Ovary (tissue), 3 donors: ENCODE measurements around the gene CLEC17A.

ENCODE experiments used
- EP300 ChIP-seq: sonication (generic); formaldehyde crosslinking; IDR thresholded peaks from one replicate; pipeline ENCODE4 v1.6.1; 2017; ENCODE audit warnings: antibody characterized with exemption
- POLR2A ChIP-seq: fragments of 450-650 bp; IDR thresholded peaks from one replicate; pipeline ENCODE4 v1.6.1; 2017; ENCODE audit warnings: antibody characterized with exemption, mild to moderate bottlenecking, moderate library complexity
- TF ChIP-seq, protein P1 (sequence below), 3 donors: fragments of 450-650 bp in 2 of 3; fragments of 200-600 bp in 1 of 3; IDR thresholded peaks; one replicate each; pipeline versions ENCODE4 v1.5.1 to v1.8.0; 2016 to 2022; ENCODE audit warnings: antibody characterized with exemption in 3 of 3, mild to moderate bottlenecking in 1 of 3
- donor health status: DM: no; HTN: no; CAD: no.

DNA sequence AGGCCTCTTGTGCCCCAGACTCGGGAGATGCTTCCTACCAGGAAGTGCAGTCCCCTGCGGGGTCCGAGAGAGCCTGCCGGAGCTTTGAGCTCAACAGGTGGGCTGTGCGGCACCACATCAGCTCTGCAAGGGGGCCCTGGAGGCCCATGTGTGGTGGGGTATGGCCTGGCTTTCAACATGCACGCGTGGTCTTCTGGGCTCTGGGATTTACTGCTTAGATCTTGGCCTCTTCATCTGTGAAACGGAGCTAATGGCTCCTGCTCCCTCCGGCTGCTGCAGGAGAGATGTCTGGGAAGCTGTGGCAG is 29.0 kb upstream of the CLEC17A start:
- TF ChIP-seq, protein P1, sequence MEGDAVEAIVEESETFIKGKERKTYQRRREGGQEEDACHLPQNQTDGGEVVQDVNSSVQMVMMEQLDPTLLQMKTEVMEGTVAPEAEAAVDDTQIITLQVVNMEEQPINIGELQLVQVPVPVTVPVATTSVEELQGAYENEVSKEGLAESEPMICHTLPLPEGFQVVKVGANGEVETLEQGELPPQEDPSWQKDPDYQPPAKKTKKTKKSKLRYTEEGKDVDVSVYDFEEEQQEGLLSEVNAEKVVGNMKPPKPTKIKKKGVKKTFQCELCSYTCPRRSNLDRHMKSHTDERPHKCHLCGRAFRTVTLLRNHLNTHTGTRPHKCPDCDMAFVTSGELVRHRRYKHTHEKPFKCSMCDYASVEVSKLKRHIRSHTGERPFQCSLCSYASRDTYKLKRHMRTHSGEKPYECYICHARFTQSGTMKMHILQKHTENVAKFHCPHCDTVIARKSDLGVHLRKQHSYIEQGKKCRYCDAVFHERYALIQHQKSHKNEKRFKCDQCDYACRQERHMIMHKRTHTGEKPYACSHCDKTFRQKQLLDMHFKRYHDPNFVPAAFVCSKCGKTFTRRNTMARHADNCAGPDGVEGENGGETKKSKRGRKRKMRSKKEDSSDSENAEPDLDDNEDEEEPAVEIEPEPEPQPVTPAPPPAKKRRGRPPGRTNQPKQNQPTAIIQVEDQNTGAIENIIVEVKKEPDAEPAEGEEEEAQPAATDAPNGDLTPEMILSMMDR (IDR thresholded peaks at IDR 0.05), result no peak
- TF ChIP-seq POLR2A (no peak), EP300 (no peak)
